GM12891 (cell line): Measurements from ENCODE around the gene PXMP4.

ENCODE experiments used
- POLR2A ChIP-seq: IDR thresholded peaks from 2 replicates; pipeline ENCODE4 v1.6.1; 2011; ENCODE audit warnings: low read depth, low read length, control low read depth
- POLR2AphosphoS5 ChIP-seq: IDR thresholded peaks from 2 replicates; pipeline ENCODE4 v1.6.1; 2011; ENCODE audit warnings: low read depth, low read length, control low read depth

DNA sequence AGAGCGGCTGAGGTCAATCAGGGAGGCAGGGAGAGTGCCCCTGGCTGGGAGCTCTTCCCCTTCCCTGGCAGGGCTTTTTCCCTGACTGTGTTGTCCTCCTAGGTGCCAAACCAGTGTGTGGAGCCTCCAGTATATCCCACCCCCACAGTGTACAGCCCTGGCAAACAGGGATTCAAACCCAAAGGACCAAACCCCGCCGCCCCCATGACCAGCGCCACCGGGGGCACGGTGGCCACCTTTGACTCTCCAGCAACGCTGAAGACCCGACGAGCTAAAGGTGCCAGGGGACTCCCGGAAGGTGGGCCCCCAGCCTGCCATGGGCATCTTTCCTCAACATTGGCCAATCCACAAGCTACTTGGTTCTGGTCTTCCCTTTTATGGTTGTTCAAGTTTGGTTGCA lies 36.9 kb upstream of the PXMP4 start:
- TF ChIP-seq POLR2AphosphoS5 (no peak), POLR2A (no peak)
